Thyroid gland (tissue), 4 donors: Measurements from ENCODE around the gene LRRN4CL. TPM values are rescaled to one million over a fixed set of nuclear protein-coding genes. Genes with fewer than 3 reads are reported as not detected.

Source experiments
- DNase-seq, 2 donors: peaks; one replicate each; pipeline ENCODE4 v3.0.0-alpha.2; 2019
- H3K27ac ChIP-seq, 3 donors: fragments of 200-600 bp; sonication (generic); 1 replicate in 2 of 3; 2 replicates in 1 of 3; pipeline ENCODE4 v1.5.1; 2016 to 2019; ENCODE audit warnings: mild to moderate bottlenecking in 1 of 3, moderate library complexity in 1 of 3
- H3K27me3 ChIP-seq: fragments of 200-600 bp; sonication (generic); one replicate; pipeline ENCODE4 v1.5.1; 2019
- H3K36me3 ChIP-seq, 2 donors: fragments of 200-600 bp; sonication (generic); one replicate each; pipeline ENCODE4 v1.5.1; 2016 to 2019
- H3K4me1 ChIP-seq, 2 donors: fragments of 200-600 bp; sonication (generic); one replicate each; pipeline ENCODE4 v1.5.1; 2017 to 2019
- H3K4me3 ChIP-seq, 3 donors: fragments of 200-600 bp; sonication (generic); replicated peaks in 1 of 3; 1 replicate in 2 of 3; 2 replicates in 1 of 3; pipeline ENCODE4 v1.5.1; 2016; ENCODE audit warnings: mild to moderate bottlenecking in 1 of 3
- H3K9me3 ChIP-seq: fragments of 200-600 bp; sonication (generic); one replicate; pipeline ENCODE4 v1.5.1; 2017
- CTCF ChIP-seq, 6 experiments: fragments of 200-600 bp in 3 of 6; fragments of 450-650 bp in 3 of 6; sonication (generic) in 3 of 6; IDR thresholded peaks; one replicate each; pipeline ENCODE4 v1.5.1; 2016 to 2019; ENCODE audit warnings: antibody characterized with exemption in 6 of 6, mild to moderate bottlenecking in 2 of 6, inconsistent platforms in 1 of 6, moderate library complexity in 1 of 6
- POLR2A ChIP-seq, 2 donors: fragments of 450-650 bp; IDR thresholded peaks; one replicate each; pipeline ENCODE4 v1.6.1; 2017; ENCODE audit warnings: antibody characterized with exemption in 2 of 2, mild to moderate bottlenecking in 2 of 2, moderate library complexity in 1 of 2
- WGBS, 2 donors: methylation state at CpG; one replicate each; pipeline ENCODE4 v1.1.5; 2017; 5-methylcytosine and 5-hydroxymethylcytosine counted together
- intact Hi-C: fragments of 100-400 bp; cut with DNase I; formaldehyde crosslinking; loops from one replicate; pipeline ENCODE4 v1.15.1; 2023
- total RNA-seq, 4 donors: library from RNA; depleted of rRNA; stranded (reverse); fragments of >200 nt; gene quantifications; one replicate each; pipeline ENCODE4 v1.2.3, GENCODE V29; 2016

LRRN4CL gene
- total RNA-seq, 4 donors from 2014 or later = 2.5 to 18.3 (median 9.0) TPM

DNA sequence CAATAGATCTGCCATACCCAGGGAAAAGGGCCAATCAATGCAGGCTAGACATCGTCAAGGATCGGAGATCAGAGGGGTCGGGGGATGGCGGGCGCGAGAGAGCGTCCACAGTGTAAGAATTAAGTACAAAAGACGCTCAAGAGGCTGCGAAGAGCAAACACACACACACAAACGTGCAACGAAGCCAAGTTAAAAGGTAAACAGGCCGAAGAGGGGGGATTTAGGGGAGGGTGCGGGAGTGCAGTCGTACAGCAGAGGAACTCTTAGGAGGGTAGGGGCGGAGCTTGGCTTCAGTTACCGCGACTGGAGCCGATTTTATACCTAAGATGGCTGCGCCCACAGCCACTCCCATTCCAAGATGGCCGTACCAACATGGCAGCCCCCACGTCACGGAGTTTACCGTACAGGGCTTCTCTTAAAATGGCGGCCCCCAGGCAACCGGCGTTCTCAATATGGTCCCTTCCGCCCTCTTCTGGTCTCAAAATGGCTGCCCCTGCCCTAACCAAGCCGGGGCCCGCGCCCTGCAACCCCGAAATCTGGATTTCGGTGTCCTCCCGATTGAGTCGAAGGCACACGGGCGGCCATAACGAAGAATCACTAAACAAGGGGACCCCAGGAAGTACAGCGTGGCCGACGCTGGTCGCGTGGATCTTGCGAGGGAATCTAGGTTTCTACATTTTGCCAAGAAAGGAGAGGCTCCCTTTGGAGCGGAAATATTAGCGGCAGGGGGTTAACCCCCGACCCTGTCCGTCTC lies 20.1 kb upstream of the LRRN4CL start:
- Histone ChIP-seq H3K27ac (peak overlapping the region; percentile 84 to 93 (median 88)), H3K36me3 (peaks cover 18 to 30% of the 10 kb centered on the region in 2 donors), H3K4me1 (peaks cover 20 to 30% of the 10 kb centered on the region in 2 donors), H3K27me3 (no peaks in the 10 kb centered on the region), H3K4me3 (peak overlapping the region; percentile 1 to 46 (median 42)), H3K9me3 (no peaks in the 10 kb centered on the region)
- intact Hi-C loops = no loop called here
- peak; percentile 99 for DNase-seq
- whole genome bisulfite sequencing, 2 donors = 2 to 3% methylated on average over 32 to 47 of the region's 47 CpGs
- TF ChIP-seq CTCF (IDR thresholded peaks at IDR 0.05) (no peak), POLR2A (IDR thresholded peaks at IDR 0.05) (peak in 1 of 2 donors; percentile 84)

DNA sequence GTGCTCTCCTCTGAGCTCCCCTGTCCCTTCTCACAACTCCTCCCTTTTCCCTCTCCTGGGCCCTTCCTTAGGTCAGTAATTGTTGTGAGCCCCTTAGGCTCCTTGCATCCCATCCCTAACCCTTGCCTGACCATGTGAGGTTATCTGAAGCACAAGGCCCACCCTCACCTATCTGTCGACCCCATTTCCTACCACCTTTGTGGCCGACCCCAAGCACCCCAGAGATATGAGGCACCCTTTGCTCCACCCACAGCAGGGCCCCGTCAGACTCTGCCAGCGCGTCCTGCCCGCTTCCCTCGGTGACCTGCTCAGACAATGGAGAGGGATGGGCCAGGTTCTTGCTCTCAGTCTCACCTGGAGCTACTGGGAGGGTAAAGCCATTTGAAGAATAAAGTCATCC lies 19.5 kb upstream of the LRRN4CL start:
- Histone ChIP-seq H3K27ac (peak overlapping the region; percentile 84 to 89 (median 88)), H3K27me3 (no peaks in the 10 kb centered on the region), H3K9me3 (no peaks in the 10 kb centered on the region), H3K4me1 (peaks cover 20 to 30% of the 10 kb centered on the region in 2 donors), H3K4me3 (peak overlapping the region in 2 of 3 donors; percentile 42 to 46), H3K36me3 (peaks cover 11 to 24% of the 10 kb centered on the region in 2 donors)
- 2 to 3% methylated on average over 7 of the region's 7 CpGs for WGBS, 2 donors
- intact Hi-C loops = no loop called here
- DNase-seq = peak; percentile 42 to 45
- no peak for TF ChIP-seq POLR2A (IDR thresholded peaks at IDR 0.05)
- TF ChIP-seq CTCF (IDR thresholded peaks at IDR 0.05) = no peak

DNA sequence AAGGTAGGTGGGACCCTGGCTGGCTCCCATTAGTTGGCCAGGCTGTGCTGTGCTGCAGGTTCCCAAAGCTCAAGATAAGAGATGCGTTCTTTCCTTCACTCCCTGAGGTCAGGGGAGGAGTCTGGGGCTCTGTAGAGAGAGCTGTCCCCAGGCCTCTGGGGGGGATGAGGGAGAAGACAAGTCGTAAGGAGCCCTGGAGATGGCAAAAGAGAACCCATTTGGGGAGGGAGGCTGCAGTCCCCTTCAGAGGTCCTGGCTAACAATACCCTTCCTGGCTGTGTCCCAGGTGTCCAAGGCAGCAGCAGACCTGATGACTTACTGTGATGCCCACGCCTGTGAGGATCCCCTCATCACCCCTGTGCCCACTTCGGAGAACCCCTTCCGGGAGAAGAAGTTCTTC lies 19.1 kb upstream of the LRRN4CL start:
- H3K9me3 ChIP-seq = no peaks in the 10 kb centered on the region
- intact Hi-C loops = no loop called here
- no peak for DNase-seq
- H3K4me3 ChIP-seq = peak overlapping the region in 1 of 3 donors; percentile 42
- H3K36me3 ChIP-seq = peaks cover 7 to 20% of the 10 kb centered on the region in 2 donors
- no peaks in the 10 kb centered on the region for H3K27me3 ChIP-seq
- TF ChIP-seq POLR2A (IDR thresholded peaks at IDR 0.05) = no peak
- TF ChIP-seq CTCF (IDR thresholded peaks at IDR 0.05) = no peak
- peaks cover 20 to 30% of the 10 kb centered on the region in 2 donors for H3K4me1 ChIP-seq
- WGBS, 2 donors = 84 to 85% methylated on average over 5 of the region's 5 CpGs
- peak overlapping the region in 2 of 3 donors; percentile 84 to 88 for H3K27ac ChIP-seq

- Histone ChIP-seq H3K4me3 (peak within 1 kb of the TSS in 2 of 3 donors; percentile 15 to 64), H3K27ac (peak within 1 kb of the TSS; percentile 57 to 88 (median 84)), H3K9me3 (no peaks in the 10 kb centered on the region), H3K36me3 (peaks cover 0 to 11% of the 10 kb centered on the region in 2 donors), H3K27me3 (no peaks in the 10 kb centered on the region), H3K4me1 (peaks cover 20 to 30% of the 10 kb centered on the region in 2 donors)
- intact Hi-C loops = no loop called here
- no peak for TF ChIP-seq CTCF (IDR thresholded peaks at IDR 0.05)
- no peak for TF ChIP-seq POLR2A (IDR thresholded peaks at IDR 0.05)
- 83 to 94% methylated on average over 9 of the region's 10 CpGs for WGBS, 2 donors
- DNase-seq = peak in 1 of 2 donors; percentile 6
Observed at GRCh38 chr11:62707277-62707861, 18.0 kb upstream of the LRRN4CL start, which contains the start of the genes BSCL2 and GNG3. BSCL2 (minus strand) TSS chr11:62707424; CDS start chr11:62707195, 229 bp downstream. GNG3 (plus strand) TSS chr11:62707676; CDS start chr11:62708296, 620 bp downstream.
